WTC11 (cell line): ENCODE results near the gene PGPEP1. TPM values are rescaled to one million over a fixed set of nuclear protein-coding genes. Genes with fewer than 3 reads are reported as not detected.
"Not testable (repeated sequence)": the region's sequence is repeated elsewhere in the genome, so short reads cannot be mapped to it uniquely, and the experiment has no call there.

Experiments used
- ATAC-seq: fragments of 200-7000 bp; cut with Tn5 transposase; 2 replicates; pipeline ENCODE4 v1.10.0; 2021; ENCODE audit warnings: mild to moderate bottlenecking, moderate library complexity
- CTCF ChIA-PET: fragments of 300-600 bp; sonication (Branson Sonifier 250); formaldehyde crosslinking; loops from one replicate; lab custom pipeline; 2021; ENCODE audit warnings: antibody characterized with exemption; lab: Charles Lee
- POLR2A ChIA-PET: fragments of 350-600 bp; sonication (Branson Sonifier 250); formaldehyde crosslinking; loops from one replicate; lab custom pipeline; 2021; ENCODE audit warnings: antibody characterized with exemption; lab: Charles Lee
- DNase-seq: peaks from one replicate; pipeline ENCODE4 v3.0.0; 2021; ENCODE audit warnings: low spot score
- H3K27ac Mint-ChIP-seq: 2 replicates; pipeline ENCODE4 v1.8.0; 2021; ENCODE audit warnings: mixed read lengths
- H3K27me3 Mint-ChIP-seq: 2 replicates; pipeline ENCODE4 v1.8.0; 2021; ENCODE audit warnings: low read depth, mild to moderate bottlenecking, moderate library complexity, mixed read lengths
- H3K36me3 Mint-ChIP-seq: 2 replicates; pipeline ENCODE4 v1.8.0; 2021; ENCODE audit warnings: mixed read lengths
- H3K4me1 Mint-ChIP-seq: 2 replicates; pipeline ENCODE4 v1.8.0; 2022; ENCODE audit warnings: mixed read lengths
- H3K4me3 Mint-ChIP-seq: 2 replicates; pipeline ENCODE4 v1.8.0; 2021; ENCODE audit warnings: mild to moderate bottlenecking, moderate library complexity, mixed read lengths
- H3K9me3 Mint-ChIP-seq: 2 replicates; pipeline ENCODE4 v1.8.0; 2021; ENCODE audit warnings: mixed read lengths
- CDX4 ChIP-seq: fragments of 250-450 bp; sonication (Bioruptor Pico); IDR thresholded peaks from 2 replicates; pipeline ENCODE4 v1.9.0; 2021; ENCODE audit warnings: moderate library complexity, mild to moderate bottlenecking, inconsistent platforms, borderline replicate concordance
- FOXK1 ChIP-seq: sonication (generic); formaldehyde crosslinking; IDR thresholded peaks from 2 replicates; pipeline ENCODE4 v1.8.0; 2022; ENCODE audit warnings: mild to moderate bottlenecking, moderate library complexity, missing genetic modification reagents
- FOXP1 ChIP-seq: sonication (generic); formaldehyde crosslinking; IDR thresholded peaks from 2 replicates; pipeline ENCODE4 v1.8.0; 2022; ENCODE audit warnings: missing genetic modification reagents, mild to moderate bottlenecking, moderate library complexity, borderline replicate concordance
- GRHL2 ChIP-seq: fragments of 250-450 bp; sonication (Bioruptor Pico); IDR thresholded peaks from 2 replicates; pipeline ENCODE4 v1.8.0; 2022; ENCODE audit warnings: mild to moderate bottlenecking, moderate library complexity; ENCODE audit not compliant: insufficient replicate concordance, severe bottlenecking
- IRF1 ChIP-seq: sonication (generic); formaldehyde crosslinking; IDR thresholded peaks from 2 replicates; pipeline ENCODE4 v1.8.0; 2023; ENCODE audit warnings: missing genetic modification reagents
- JAZF1 ChIP-seq: fragments of 250-450 bp; sonication (Bioruptor Pico); IDR thresholded peaks from 2 replicates; pipeline ENCODE4 v1.9.0; 2021; ENCODE audit warnings: moderate library complexity, mild to moderate bottlenecking, inconsistent platforms
- MAX ChIP-seq: sonication (generic); formaldehyde crosslinking; IDR thresholded peaks from 2 replicates; pipeline ENCODE4 v1.8.0; 2022; ENCODE audit warnings: mild to moderate bottlenecking, missing genetic modification reagents
- NFE2L1 ChIP-seq: sonication (generic); formaldehyde crosslinking; IDR thresholded peaks from 2 replicates; pipeline ENCODE4 v1.8.1; 2023; ENCODE audit warnings: missing genetic modification reagents
- NR2C2 ChIP-seq: sonication (generic); formaldehyde crosslinking; IDR thresholded peaks from 2 replicates; pipeline ENCODE4 v1.8.0; 2022; ENCODE audit warnings: mild to moderate bottlenecking, missing genetic modification reagents
- NR3C1 ChIP-seq: sonication (generic); formaldehyde crosslinking; conservative IDR thresholded peaks from 2 replicates; pipeline ENCODE4 v1.8.1; 2023; ENCODE audit warnings: low read depth, mild to moderate bottlenecking, missing genetic modification reagents
- STAT6 ChIP-seq: sonication (generic); formaldehyde crosslinking; conservative IDR thresholded peaks from 2 replicates; pipeline ENCODE4 v1.8.1; 2023; ENCODE audit warnings: mild to moderate bottlenecking, low read depth, missing genetic modification reagents, moderate library complexity
- ZBTB21 ChIP-seq: sonication (generic); formaldehyde crosslinking; IDR thresholded peaks from 2 replicates; pipeline ENCODE4 v1.8.1; 2023; ENCODE audit warnings: mild to moderate bottlenecking, missing genetic modification reagents, borderline replicate concordance
- ZNF121 ChIP-seq: sonication (generic); formaldehyde crosslinking; IDR thresholded peaks from 2 replicates; pipeline ENCODE4 v1.8.0; 2023; ENCODE audit warnings: missing genetic modification reagents
- ZNF281 ChIP-seq: sonication (generic); formaldehyde crosslinking; IDR thresholded peaks from 2 replicates; pipeline ENCODE4 v1.8.0; 2023; ENCODE audit warnings: mild to moderate bottlenecking, missing genetic modification reagents
- ZNF317 ChIP-seq: sonication (generic); formaldehyde crosslinking; IDR thresholded peaks from 2 replicates; pipeline ENCODE4 v1.8.1; 2023; ENCODE audit warnings: low read depth, mild to moderate bottlenecking, moderate library complexity, missing genetic modification reagents, borderline replicate concordance
- ZNF423 ChIP-seq: fragments of 250-450 bp; sonication (Bioruptor Pico); IDR thresholded peaks from 2 replicates; pipeline ENCODE4 v2.1.2; 2022; ENCODE audit warnings: mild to moderate bottlenecking, moderate library complexity
- total RNA-seq: library from RNA; stranded (reverse); gene quantifications from 3 replicates; pipeline ENCODE4 v1.2.3, GENCODE V29; 2021

The PGPEP1 gene
- total RNA-seq, 1 experiment from 2014 or later: 68.1 TPM

GRCh38 chr19:18350490-18350889, 10.1 kb downstream of the PGPEP1 start:
- H3K27ac Mint-ChIP-seq: peak overlapping the region; percentile 22
- TF ChIP-seq STAT6 (CRISPR knock-in tag) (no peak), GRHL2 (no peak)
- peaks cover 19% of the 10 kb centered on the region for H3K4me1 Mint-ChIP-seq
- no peaks in the 10 kb centered on the region for H3K27me3 Mint-ChIP-seq
- POLR2A ChIA-PET: no interaction called here
- DNase-seq (no peak), ATAC-seq (no peak)
- no peak overlapping the region for H3K4me3 Mint-ChIP-seq
- H3K36me3 Mint-ChIP-seq: peaks cover 26% of the 10 kb centered on the region
- CTCF ChIA-PET: interaction anchor here (1.1 to 2.7 kb wide), 7 partner anchors 11 to 146 kb away, joined by 3 to 25 read pairs (median 7); partner anchors contain the start of genes GDF15 and RAB3A
- H3K9me3 Mint-ChIP-seq: no peaks in the 10 kb centered on the region

GRCh38 chr19:18351544-18351943, 11.1 kb downstream of the PGPEP1 start:
- Mint-ChIP-seq H3K27me3 (no peaks in the 10 kb centered on the region), H3K9me3 (no peaks in the 10 kb centered on the region), H3K4me1 (peaks cover 11% of the 10 kb centered on the region), H3K27ac (no peak overlapping the region), H3K4me3 (no peak overlapping the region), H3K36me3 (peaks cover 34% of the 10 kb centered on the region)
- ATAC-seq (no peak), DNase-seq (no peak)
- ChIA-PET CTCF (interaction anchor here (0.6 kb wide), 1 partner anchor 395 kb away, joined by 3 read pairs; no protein-coding TSS in a partner anchor), POLR2A (no interaction called here)
- TF ChIP-seq ZBTB21 (CRISPR knock-in tag) (no peak), ZNF281 (CRISPR knock-in tag) (no peak), ZNF121 (peak; percentile 35; the same call in 1 of the 2 replicates)

GRCh38 chr19:18353378-18354005, 13.1 kb downstream of the PGPEP1 start:
- Mint-ChIP-seq H3K9me3 (no peaks in the 10 kb centered on the region), H3K4me1 (no peaks in the 10 kb centered on the region), H3K36me3 (peaks cover 44% of the 10 kb centered on the region), H3K27me3 (no peaks in the 10 kb centered on the region), H3K4me3 (no peak overlapping the region), H3K27ac (peak overlapping the region; percentile 31)
- ChIA-PET CTCF (interaction anchor here (1.2 to 1.9 kb wide), 3 partner anchors 35 to 57 kb away, joined by 3 to 11 read pairs (median 5); no protein-coding TSS in a partner anchor), POLR2A (no interaction called here)
- no peak for DNase-seq
- no peak for TF ChIP-seq ZNF317 (CRISPR knock-in tag)
- no peak for TF ChIP-seq ZNF423
- TF ChIP-seq NR2C2: no peak
- TF ChIP-seq CDX4: no peak
- TF ChIP-seq STAT6 (CRISPR knock-in tag): no peak
- TF ChIP-seq IRF1 (CRISPR knock-in tag): no peak
- no peak for TF ChIP-seq JAZF1 (CRISPR knock-in tag)
- no peak for TF ChIP-seq ZNF121
- no peak for TF ChIP-seq MAX (CRISPR knock-in tag)
- TF ChIP-seq NR3C1 (CRISPR knock-in tag): no peak
- no peak for TF ChIP-seq NFE2L1
- TF ChIP-seq FOXP1 (CRISPR knock-in tag): no peak
- TF ChIP-seq FOXK1 (CRISPR knock-in tag): no peak
- no peak for ATAC-seq

GRCh38 chr19:18354743-18355142, 14.3 kb downstream of the PGPEP1 start:
- peaks cover 52% of the 10 kb centered on the region for H3K36me3 Mint-ChIP-seq
- H3K4me1 Mint-ChIP-seq, H3K27ac Mint-ChIP-seq, H3K4me3 Mint-ChIP-seq, DNase-seq, ATAC-seq, H3K9me3 Mint-ChIP-seq, H3K27me3 Mint-ChIP-seq: not testable (repeated sequence)
- ChIA-PET POLR2A (interaction anchor here (0.6 kb wide), 2 partner anchors 34 to 1107 kb away, joined by 4 to 5 read pairs; no protein-coding TSS in a partner anchor), CTCF (interaction anchor here (0.7 to 1.9 kb wide), 3 partner anchors 34 to 76 kb away, joined by 3 to 11 read pairs (median 5); no protein-coding TSS in a partner anchor)
